Activated naive CD4-positive, alpha-beta T cell treated with anti-CD3 and anti-CD28 coated beads, Interleukin-2, amount 50 U/mL, for 16 hours (primary cell): ENCODE results near the gene FBRS.
"Not testable (repeated sequence)": the region's sequence is repeated elsewhere in the genome, so short reads cannot be mapped to it uniquely, and the experiment has no call there.

Source experiments
- DNase-seq: peaks from one replicate; pipeline ENCODE4 v3.0.0-alpha.2; 2020

Gene FBRS

GRCh38 chr16:30665830-30666190 is 7.6 kb downstream of the FBRS start:
- DNase-seq: no peak

- no peak for DNase-seq
Measured at GRCh38 chr16:30666681-30667080, 8.4 kb downstream of the FBRS start.

- DNase-seq: no peak
Measured at GRCh38 chr16:30667361-30667905, 9.2 kb downstream of the FBRS start.

- DNase-seq: no peak
Measured at GRCh38 chr16:30668393-30668792, 10.2 kb downstream of the FBRS start.

GRCh38 chr16:30669026-30669902 is 11.0 kb downstream of the FBRS start:
- DNase-seq: no peak

- no peak for DNase-seq
Measured at GRCh38 chr16:30669903-30670824, 11.9 kb downstream of the FBRS start.

GRCh38 chr16:30675143-30675542 is 16.9 kb downstream of the FBRS start:
- no peak for DNase-seq

GRCh38 chr16:30677931-30678585 is 19.8 kb downstream of the FBRS start:
- DNase-seq: no peak

- DNase-seq: no peak
Measured at GRCh38 chr16:30678586-30678970, 20.3 kb downstream of the FBRS start.

- DNase-seq: no peak
Measured at GRCh38 chr16:30680326-30680725, 22.1 kb downstream of the FBRS start.

- no peak for DNase-seq
Measured at GRCh38 chr16:30688701-30689100, 30.5 kb downstream of the FBRS start.

- no peak for DNase-seq
Measured at GRCh38 chr16:30691907-30692306, 33.7 kb downstream of the FBRS start.

GRCh38 chr16:30692396-30693064 is 34.3 kb downstream of the FBRS start:
- DNase-seq: no peak

GRCh38 chr16:30694926-30695693 is 36.9 kb downstream of the FBRS start:
- no peak for DNase-seq

- not testable (repeated sequence) for DNase-seq
Measured at GRCh38 chr16:30696646-30697045, 38.4 kb downstream of the FBRS start.

GRCh38 chr16:30697264-30698138 is 39.3 kb downstream of the FBRS start:
- no peak for DNase-seq

GRCh38 chr16:30698139-30698815 is 40.0 kb downstream of the FBRS start:
- peak; percentile 99 for DNase-seq

- peak; percentile 83 for DNase-seq
Measured at GRCh38 chr16:30698816-30699614, 40.8 kb downstream of the FBRS start, which contains the start of gene SRCAP. TSS of gene SRCAP (plus strand) at chr16:30699171. CDS start at chr16:30700825, 1,654 bp downstream.

- no peak for DNase-seq
Measured at GRCh38 chr16:30699615-30700099, 41.4 kb downstream of the FBRS start.
